Mucosa of rectum (tissue), 2 donors: ENCODE results near the gene LIMS2.

Experiments used
- H3K27ac ChIP-seq, 2 donors: one replicate each; pipeline ENCODE4 v1.7.0; 2013; ENCODE audit warnings: inconsistent platforms in 2 of 2, low read depth in 2 of 2, low read length in 2 of 2
- H3K27me3 ChIP-seq, 2 donors: one replicate each; pipeline ENCODE4 v1.7.0; 2013; ENCODE audit warnings: low read length in 2 of 2; ENCODE audit not compliant: control insufficient read depth in 2 of 2, insufficient read depth in 2 of 2
- H3K36me3 ChIP-seq, 2 donors: one replicate each; pipeline ENCODE4 v1.7.0; 2013; ENCODE audit warnings: low read length in 2 of 2; ENCODE audit not compliant: control insufficient read depth in 2 of 2, insufficient read depth in 2 of 2
- H3K4me1 ChIP-seq, 2 donors: one replicate each; pipeline ENCODE4 v1.7.0; 2013; ENCODE audit warnings: low read length in 2 of 2, mild to moderate bottlenecking in 1 of 2; ENCODE audit not compliant: control insufficient read depth in 2 of 2, insufficient read depth in 2 of 2
- H3K4me3 ChIP-seq, 2 donors: one replicate each; pipeline ENCODE4 v1.7.0; 2013; ENCODE audit warnings: low read length in 2 of 2
- H3K9ac ChIP-seq, 2 donors: one replicate each; pipeline ENCODE4 v1.7.0; 2013; ENCODE audit warnings: low read length in 2 of 2, low read depth in 1 of 2, mild to moderate bottlenecking in 1 of 2
- H3K9me3 ChIP-seq, 2 donors: one replicate each; pipeline ENCODE4 v1.7.0; 2013; ENCODE audit warnings: low read length in 2 of 2; ENCODE audit not compliant: control insufficient read depth in 2 of 2
- donor health status: healthy.
- donor health status: Normal muscosa, but diverticular disease.

LIMS2 gene

GRCh38 chr2:127644066-127645025 lies 31.0 kb downstream of the LIMS2 start:
- Histone ChIP-seq H3K36me3 (no peaks in the 10 kb centered on the region), H3K9me3 (no peaks in the 10 kb centered on the region), H3K27ac (no peak overlapping the region), H3K4me1 (peaks cover 3 to 4% of the 10 kb centered on the region in 2 donors), H3K4me3 (no peak overlapping the region), H3K9ac (no peak overlapping the region), H3K27me3 (no peaks in the 10 kb centered on the region)

- no peaks in the 10 kb centered on the region for H3K27me3 ChIP-seq
- H3K4me1 ChIP-seq: peaks cover 0 to 4% of the 10 kb centered on the region in 2 donors
- no peaks in the 10 kb centered on the region for H3K9me3 ChIP-seq
- H3K9ac ChIP-seq: no peak overlapping the region
- H3K36me3 ChIP-seq: peaks cover 0 to 5% of the 10 kb centered on the region in 2 donors
- H3K27ac ChIP-seq: no peak overlapping the region
- H3K4me3 ChIP-seq: no peak overlapping the region
Observed at GRCh38 chr2:127643439-127644065, 31.8 kb downstream of the LIMS2 start.

GRCh38 chr2:127642706-127643438 lies 32.5 kb downstream of the LIMS2 start:
- Histone ChIP-seq H3K4me3 (no peak overlapping the region), H3K27ac (no peak overlapping the region)

GRCh38 chr2:127641846-127642507 lies 33.4 kb downstream of the LIMS2 start:
- no peak overlapping the region for H3K4me3 ChIP-seq
- H3K4me1 ChIP-seq: peaks cover 6 to 9% of the 10 kb centered on the region in 2 donors

More at GRCh38 chr2:127642706-127643438, 32.5 kb downstream of the LIMS2 start:
- no peaks in the 10 kb centered on the region for H3K9me3 ChIP-seq
- no peaks in the 10 kb centered on the region for H3K27me3 ChIP-seq
- H3K4me1 ChIP-seq: peaks cover 3 to 4% of the 10 kb centered on the region in 2 donors
- H3K9ac ChIP-seq: no peak overlapping the region
- H3K36me3 ChIP-seq: peaks cover 0 to 6% of the 10 kb centered on the region in 2 donors

GRCh38 chr2:127641133-127641532 lies 34.2 kb downstream of the LIMS2 start:
- peaks cover 2 to 6% of the 10 kb centered on the region in 2 donors for H3K36me3 ChIP-seq
- H3K27ac ChIP-seq: no peak overlapping the region
- H3K4me1 ChIP-seq: peaks cover 12 to 17% of the 10 kb centered on the region in 2 donors
- H3K4me3 ChIP-seq: no peak overlapping the region
- H3K9ac ChIP-seq: no peak overlapping the region
- no peaks in the 10 kb centered on the region for H3K9me3 ChIP-seq
- no peaks in the 10 kb centered on the region for H3K27me3 ChIP-seq

More at GRCh38 chr2:127641846-127642507, 33.4 kb downstream of the LIMS2 start:
- H3K27me3 ChIP-seq: no peaks in the 10 kb centered on the region
- no peak overlapping the region for H3K9ac ChIP-seq
- no peak overlapping the region for H3K27ac ChIP-seq
- H3K9me3 ChIP-seq: no peaks in the 10 kb centered on the region
- peaks cover 2 to 6% of the 10 kb centered on the region in 2 donors for H3K36me3 ChIP-seq

- no peak overlapping the region for H3K4me3 ChIP-seq
- peaks cover 6% of the 10 kb centered on the region in 2 donors for H3K36me3 ChIP-seq
- no peaks in the 10 kb centered on the region for H3K9me3 ChIP-seq
- no peak overlapping the region for H3K27ac ChIP-seq
- H3K27me3 ChIP-seq: no peaks in the 10 kb centered on the region
- H3K9ac ChIP-seq: no peak overlapping the region
- H3K4me1 ChIP-seq: peaks cover 12 to 22% of the 10 kb centered on the region in 2 donors
Observed at GRCh38 chr2:127640082-127641072, 35.0 kb downstream of the LIMS2 start.

GRCh38 chr2:127639111-127639474 lies 36.2 kb downstream of the LIMS2 start:
- Histone ChIP-seq H3K36me3 (peaks cover 6 to 11% of the 10 kb centered on the region in 2 donors), H3K4me3 (no peak overlapping the region), H3K9me3 (no peaks in the 10 kb centered on the region), H3K27ac (no peak overlapping the region), H3K4me1 (peaks cover 15 to 19% of the 10 kb centered on the region in 2 donors), H3K27me3 (no peaks in the 10 kb centered on the region), H3K9ac (no peak overlapping the region)

GRCh38 chr2:127638361-127639110 lies 36.8 kb downstream of the LIMS2 start:
- Histone ChIP-seq H3K36me3 (peaks cover 6 to 13% of the 10 kb centered on the region in 2 donors), H3K4me3 (no peak overlapping the region), H3K9ac (no peak overlapping the region), H3K9me3 (no peaks in the 10 kb centered on the region), H3K27me3 (no peaks in the 10 kb centered on the region), H3K4me1 (peaks cover 17 to 22% of the 10 kb centered on the region in 2 donors), H3K27ac (peak overlapping the region in 1 of 2 donors; percentile 52)
